Neural cell (in vitro differentiated cells): ENCODE measurements around the gene SLC6A11. TPM values are rescaled to one million over a fixed set of nuclear protein-coding genes. Genes with fewer than 3 reads are reported as not detected.

Source experiments
- polyA plus RNA-seq: library from polyadenylated mRNA; depleted of rRNA; stranded (reverse); fragments of >200 nt; gene quantifications from 2 replicates; pipeline ENCODE4 v1.2.3, GENCODE V29; 2014

The SLC6A11 gene
- polyA plus RNA-seq, 1 donor from 2014 or later: 4.2 TPM

Other genes starting within 250 kb of the SLC6A11 start
- gene SLC6A1, start 176.5 kb downstream of the SLC6A11 start, polyA plus RNA-seq: 43.2 and 52.0 TPM in 2 replicates